Measurements from ENCODE around the gene ZNF506.

Gene ZNF506

DNA sequence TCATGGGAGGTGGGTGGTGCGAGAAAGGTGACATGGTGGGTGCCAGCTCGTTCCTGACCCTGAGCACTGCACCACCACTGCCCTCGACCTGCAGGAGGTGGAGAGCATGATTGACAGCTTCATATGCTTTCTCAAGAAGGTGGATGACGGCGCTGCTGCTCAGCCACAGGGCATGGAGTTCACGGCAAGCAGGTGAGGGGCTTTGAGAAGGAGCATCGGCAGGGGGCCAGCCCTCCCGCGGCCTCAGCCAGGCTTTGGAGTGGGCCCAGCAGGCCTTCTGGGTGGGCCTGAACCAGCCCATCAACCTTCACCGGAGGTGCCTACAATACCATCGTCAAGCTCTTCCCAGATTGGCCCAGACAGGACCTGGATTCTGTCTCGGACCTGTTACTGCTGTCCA lies 69.7 kb downstream of the ZNF506 start:
- TF ChIP-seq, protein P1, sequence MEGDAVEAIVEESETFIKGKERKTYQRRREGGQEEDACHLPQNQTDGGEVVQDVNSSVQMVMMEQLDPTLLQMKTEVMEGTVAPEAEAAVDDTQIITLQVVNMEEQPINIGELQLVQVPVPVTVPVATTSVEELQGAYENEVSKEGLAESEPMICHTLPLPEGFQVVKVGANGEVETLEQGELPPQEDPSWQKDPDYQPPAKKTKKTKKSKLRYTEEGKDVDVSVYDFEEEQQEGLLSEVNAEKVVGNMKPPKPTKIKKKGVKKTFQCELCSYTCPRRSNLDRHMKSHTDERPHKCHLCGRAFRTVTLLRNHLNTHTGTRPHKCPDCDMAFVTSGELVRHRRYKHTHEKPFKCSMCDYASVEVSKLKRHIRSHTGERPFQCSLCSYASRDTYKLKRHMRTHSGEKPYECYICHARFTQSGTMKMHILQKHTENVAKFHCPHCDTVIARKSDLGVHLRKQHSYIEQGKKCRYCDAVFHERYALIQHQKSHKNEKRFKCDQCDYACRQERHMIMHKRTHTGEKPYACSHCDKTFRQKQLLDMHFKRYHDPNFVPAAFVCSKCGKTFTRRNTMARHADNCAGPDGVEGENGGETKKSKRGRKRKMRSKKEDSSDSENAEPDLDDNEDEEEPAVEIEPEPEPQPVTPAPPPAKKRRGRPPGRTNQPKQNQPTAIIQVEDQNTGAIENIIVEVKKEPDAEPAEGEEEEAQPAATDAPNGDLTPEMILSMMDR (conservative IDR thresholded peaks at IDR 0.05; ENCODE audit: low read depth, low read length): no peak
- no peak for DNase-seq (ENCODE audit: low read depth)
- no peak overlapping the region for H3K4me3 ChIP-seq (ENCODE audit: low read depth, low read length)

DNA sequence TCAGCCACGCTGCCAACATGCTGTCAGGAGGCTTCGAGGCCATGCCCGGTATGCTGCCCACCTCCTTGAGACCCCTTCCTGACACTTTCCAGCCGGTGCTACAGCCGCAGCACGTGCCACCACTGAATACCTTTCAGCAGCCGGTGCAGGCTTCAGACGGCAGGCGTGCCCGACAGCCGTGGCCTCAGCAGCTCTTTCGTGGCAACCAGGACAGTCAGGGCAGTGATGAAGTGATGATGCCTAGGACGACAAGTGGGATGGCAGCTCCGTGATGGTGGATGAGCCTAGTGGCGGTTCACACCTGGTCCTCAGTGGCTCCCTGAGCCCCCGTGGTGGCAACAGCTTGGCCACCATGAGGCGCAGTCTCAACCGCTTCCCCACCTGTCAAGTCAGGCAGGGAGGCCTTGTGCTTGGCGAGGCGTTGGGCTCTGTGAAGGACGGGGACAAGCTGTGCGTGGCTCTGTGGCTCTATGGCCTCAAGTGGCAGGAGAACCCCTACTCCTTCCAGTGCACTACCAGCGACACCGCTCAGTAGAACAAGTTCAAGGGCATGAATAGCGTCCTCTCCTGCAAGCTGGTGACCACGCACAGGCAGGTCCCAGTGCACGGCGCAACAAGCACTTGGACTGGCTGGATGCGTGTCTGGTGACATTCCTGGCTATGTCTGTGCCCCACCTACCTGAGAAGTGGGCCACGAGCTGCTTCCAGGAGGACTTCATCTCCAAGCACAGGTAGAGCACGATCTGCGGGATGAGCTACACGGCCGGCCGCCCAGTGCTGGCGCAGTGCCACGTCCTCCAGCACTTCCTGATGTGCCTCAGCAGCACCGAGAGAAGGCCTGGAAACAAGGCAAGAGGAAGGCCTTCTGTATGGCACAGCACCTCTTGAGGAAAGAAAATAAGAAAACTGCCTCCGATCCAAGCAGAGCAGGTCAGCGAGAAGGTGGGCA lies 70.4 kb downstream of the ZNF506 start:
- TF ChIP-seq, protein P1 (conservative IDR thresholded peaks at IDR 0.05; ENCODE audit: low read depth, low read length): no peak
- no peak for DNase-seq (ENCODE audit: low read depth)
- H3K4me3 ChIP-seq (ENCODE audit: low read depth, low read length): no peak overlapping the region

GRCh38 chr19:19749908-19750841 lies 71.4 kb downstream of the ZNF506 start:
- DNase-seq (ENCODE audit: low read depth): no peak
- TF ChIP-seq, protein P1 (conservative IDR thresholded peaks at IDR 0.05; ENCODE audit: low read depth, low read length): no peak
- no peak overlapping the region for H3K4me3 ChIP-seq (ENCODE audit: low read depth, low read length)

GRCh38 chr19:19749117-19749907 lies 72.2 kb downstream of the ZNF506 start:
- TF ChIP-seq, protein P1 (conservative IDR thresholded peaks at IDR 0.05; ENCODE audit: low read depth, low read length): no peak
- no peak for DNase-seq (ENCODE audit: low read depth)
- H3K4me3 ChIP-seq (ENCODE audit: low read depth, low read length): no peak overlapping the region

DNA sequence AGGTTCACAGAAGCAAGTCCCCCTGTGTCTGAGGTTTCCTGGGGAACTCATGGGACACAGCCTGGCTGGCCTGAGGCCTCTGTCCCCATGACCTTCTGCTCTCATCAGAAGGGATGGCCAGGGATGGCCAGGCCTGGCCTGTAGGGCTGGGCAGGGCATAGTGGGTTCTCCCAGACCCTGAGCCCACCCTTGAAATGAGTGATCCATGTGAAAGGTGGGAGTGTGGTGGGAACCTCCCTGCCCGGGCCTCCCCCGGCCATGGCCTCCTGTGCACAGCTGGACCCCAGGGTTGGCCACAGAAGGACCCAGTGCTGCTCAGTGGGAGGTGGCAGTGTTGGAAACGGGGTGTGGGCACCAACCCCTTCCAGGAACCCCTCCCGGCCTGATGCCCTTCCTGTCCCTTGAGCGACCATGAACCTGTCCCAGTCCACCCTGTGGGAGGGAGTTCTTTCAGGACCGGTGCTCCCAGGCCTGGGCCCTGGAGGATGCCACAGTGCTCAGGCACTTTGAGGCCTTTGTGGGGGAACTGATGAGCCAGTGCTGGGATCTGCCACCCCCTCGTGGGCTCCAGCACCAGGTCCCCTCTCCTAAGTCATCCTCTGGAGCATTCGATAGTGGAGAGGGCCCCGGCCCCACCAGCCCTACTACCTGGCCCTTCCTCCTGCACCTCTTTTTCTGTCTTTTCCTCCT lies 73.2 kb downstream of the ZNF506 start:
- DNase-seq (ENCODE audit: low read depth): no peak
- no peak overlapping the region for H3K4me3 ChIP-seq (ENCODE audit: low read depth, low read length)
- TF ChIP-seq, protein P1 (conservative IDR thresholded peaks at IDR 0.05; ENCODE audit: low read depth, low read length): no peak
